Omental fat pad (tissue), 4 donors: ENCODE data around the gene CYP4A11. TPM values are rescaled to one million over a fixed set of nuclear protein-coding genes. Genes with fewer than 3 reads are reported as not detected.
A peak's percentile ranks its signal among the peaks of the same experiment; 100 is the strongest.
"Not testable (repeated sequence)": the region's sequence is repeated elsewhere in the genome, so short reads cannot be mapped to it uniquely, and the experiment has no call there.

Source experiments
- ATAC-seq: fragments of 150-250 bp; one replicate; pipeline ENCODE4 v1.9.1; 2016; ENCODE audit warnings: mild to moderate bottlenecking, moderate library complexity; ENCODE audit not compliant: low FRiP score
- DNase-seq: peaks from one replicate; pipeline ENCODE4 v3.0.0-alpha.2; 2019; ENCODE audit warnings: low spot score
- total RNA-seq, 4 donors: library from RNA; depleted of rRNA; stranded (reverse); fragments of >200 nt; gene quantifications; one replicate each; pipeline ENCODE4 v1.1.0, GENCODE V29; 2016
- TF ChIP-seq, protein P1 (sequence below), 3 donors: fragments of 450-650 bp; IDR thresholded peaks; one replicate each; pipeline ENCODE4 v1.5.1; 2016 to 2017; ENCODE audit warnings: antibody characterized with exemption in 3 of 3, mild to moderate bottlenecking in 3 of 3, moderate library complexity in 2 of 3

Gene CYP4A11
- total RNA-seq, 4 donors from 2014 or later, result 0.79 TPM; not detected in 3

GRCh38 chr1:46960250-46960649 is 19.0 kb upstream of the CYP4A11 start:
- TF ChIP-seq, protein P1, sequence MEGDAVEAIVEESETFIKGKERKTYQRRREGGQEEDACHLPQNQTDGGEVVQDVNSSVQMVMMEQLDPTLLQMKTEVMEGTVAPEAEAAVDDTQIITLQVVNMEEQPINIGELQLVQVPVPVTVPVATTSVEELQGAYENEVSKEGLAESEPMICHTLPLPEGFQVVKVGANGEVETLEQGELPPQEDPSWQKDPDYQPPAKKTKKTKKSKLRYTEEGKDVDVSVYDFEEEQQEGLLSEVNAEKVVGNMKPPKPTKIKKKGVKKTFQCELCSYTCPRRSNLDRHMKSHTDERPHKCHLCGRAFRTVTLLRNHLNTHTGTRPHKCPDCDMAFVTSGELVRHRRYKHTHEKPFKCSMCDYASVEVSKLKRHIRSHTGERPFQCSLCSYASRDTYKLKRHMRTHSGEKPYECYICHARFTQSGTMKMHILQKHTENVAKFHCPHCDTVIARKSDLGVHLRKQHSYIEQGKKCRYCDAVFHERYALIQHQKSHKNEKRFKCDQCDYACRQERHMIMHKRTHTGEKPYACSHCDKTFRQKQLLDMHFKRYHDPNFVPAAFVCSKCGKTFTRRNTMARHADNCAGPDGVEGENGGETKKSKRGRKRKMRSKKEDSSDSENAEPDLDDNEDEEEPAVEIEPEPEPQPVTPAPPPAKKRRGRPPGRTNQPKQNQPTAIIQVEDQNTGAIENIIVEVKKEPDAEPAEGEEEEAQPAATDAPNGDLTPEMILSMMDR (IDR thresholded peaks at IDR 0.05), result no peak
- no peak for ATAC-seq
- no peak for DNase-seq

DNA sequence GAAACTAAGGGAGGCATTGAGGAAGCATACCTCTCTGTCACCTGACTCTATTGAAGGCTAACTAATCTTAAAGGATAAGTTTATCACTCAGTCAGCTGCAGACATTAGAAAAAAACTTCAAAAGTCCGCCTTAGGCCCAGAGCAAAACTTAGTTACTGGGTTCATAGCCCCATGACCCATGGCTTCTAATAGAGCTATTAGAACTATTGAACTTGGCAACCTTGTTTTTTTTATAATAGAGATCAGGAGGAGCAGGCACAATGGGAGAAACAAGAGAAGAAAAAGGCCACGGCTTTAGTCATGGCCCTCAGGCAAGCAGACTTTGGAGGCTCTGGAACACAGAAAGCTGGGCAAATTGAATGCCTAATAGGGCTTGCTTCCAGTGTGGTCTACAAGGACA is 13.8 kb upstream of the CYP4A11 start:
- DNase-seq, ATAC-seq: not testable (repeated sequence)

GRCh38 chr1:46953847-46954246 is 12.6 kb upstream of the CYP4A11 start:
- ATAC-seq, DNase-seq: not testable (repeated sequence)

DNA sequence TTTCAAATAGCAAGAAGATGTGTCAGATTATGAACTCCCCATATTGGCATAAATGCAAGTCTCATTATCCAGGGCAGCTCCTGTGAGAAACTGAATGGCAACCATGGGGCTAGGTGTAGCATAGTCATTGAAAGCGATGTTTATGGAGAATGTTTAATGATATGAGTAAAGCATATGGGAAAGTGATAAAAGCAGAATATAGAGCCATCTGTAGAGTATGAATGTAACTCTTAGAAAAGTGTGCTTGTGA is 8.1 kb upstream of the CYP4A11 start:
- not testable (repeated sequence) for DNase-seq, ATAC-seq

DNA sequence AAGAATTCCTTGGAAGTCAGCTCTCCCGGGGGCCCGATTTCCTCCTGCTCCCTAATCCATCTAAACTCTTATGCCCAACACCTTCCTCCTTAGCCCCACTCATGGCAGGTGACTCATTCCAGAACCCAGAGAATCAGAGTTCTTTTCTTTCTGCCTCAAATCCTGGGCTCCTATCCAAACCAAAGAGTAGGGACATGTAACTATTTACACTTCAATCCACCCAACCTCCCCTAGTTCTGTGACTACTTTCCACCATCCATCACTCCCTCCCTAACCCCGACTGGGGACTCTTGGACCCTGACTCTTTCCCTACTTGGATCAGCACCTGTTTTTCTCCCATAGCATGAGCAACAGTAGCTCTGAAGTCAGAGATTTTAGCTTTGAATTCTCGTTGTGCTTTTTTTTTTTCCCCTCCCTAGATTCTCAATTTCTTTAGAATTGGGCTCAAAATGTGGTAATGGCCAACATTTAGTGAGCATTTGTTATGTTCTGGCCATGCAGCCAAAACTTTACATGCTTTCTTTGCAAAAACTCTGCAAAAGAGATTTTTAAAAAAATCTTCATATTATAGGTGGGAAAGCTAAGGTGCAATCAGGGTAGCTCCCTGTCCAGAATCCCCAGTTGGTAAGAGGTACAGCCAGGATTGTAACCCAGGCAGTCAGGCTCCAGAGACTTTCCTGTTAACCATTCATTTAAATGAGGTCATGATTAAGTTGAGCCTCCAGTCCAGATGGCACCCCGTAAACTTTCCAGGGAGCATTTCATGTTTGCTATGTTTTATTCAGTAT is 7.5 kb upstream of the CYP4A11 start:
- DNase-seq, result no peak
- peak; percentile 90 for ATAC-seq
- TF ChIP-seq, protein P1 (IDR thresholded peaks at IDR 0.05), result no peak

DNA sequence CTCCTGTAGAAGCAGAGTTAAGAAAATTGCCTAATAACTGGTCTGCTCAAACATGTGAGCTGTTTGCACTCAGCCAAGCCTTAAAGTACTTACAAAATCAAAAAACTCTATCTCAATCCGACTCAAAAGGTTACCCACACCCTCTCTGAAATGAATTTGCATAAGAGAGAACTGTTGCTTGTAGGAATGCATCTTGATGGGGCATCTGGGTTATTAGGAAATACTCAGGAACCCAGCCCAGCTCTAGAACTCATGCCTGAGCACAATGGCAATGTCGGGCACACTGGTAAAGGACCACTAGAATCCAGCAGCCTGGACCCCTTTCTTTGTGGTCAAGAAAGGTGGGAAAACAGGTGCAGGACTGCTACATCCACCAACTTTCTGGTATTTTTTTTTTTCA is 6.4 kb upstream of the CYP4A11 start:
- not testable (repeated sequence) for DNase-seq, ATAC-seq

DNA sequence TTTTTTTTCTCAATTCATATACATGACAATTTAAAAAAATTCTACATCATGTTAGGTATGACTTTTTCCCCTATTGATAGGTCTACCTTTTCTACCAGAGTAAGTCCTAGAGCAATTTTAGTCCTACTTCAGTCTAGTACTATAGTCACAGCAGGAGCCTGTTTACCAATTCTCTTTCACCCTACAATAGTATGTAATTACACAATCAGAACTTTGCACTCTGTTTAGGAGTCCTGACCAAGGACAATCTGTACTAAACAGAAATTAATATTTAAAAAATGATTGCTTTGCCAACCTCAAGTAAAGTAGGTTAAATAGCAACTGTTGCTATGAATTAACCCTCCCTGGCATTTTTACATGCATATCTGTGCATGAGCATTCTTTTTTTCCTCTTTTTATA is 810 bp upstream of the CYP4A11 start:
- TF ChIP-seq, protein P1 (IDR thresholded peaks at IDR 0.05), result no peak
- ATAC-seq (no peak), DNase-seq (no peak)

- no peak for ATAC-seq
- TF ChIP-seq, protein P1 (IDR thresholded peaks at IDR 0.05), result no peak
- no peak for DNase-seq
These were observed 969 bp downstream of the CYP4A11 start for GRCh38 chr1:46940307-46940706.

GRCh38 chr1:46937270-46937669 is 4.0 kb downstream of the CYP4A11 start:
- DNase-seq (no peak), ATAC-seq (no peak)
- TF ChIP-seq, protein P1 (IDR thresholded peaks at IDR 0.05), result no peak
